MM.1S (cell line): Measurements from ENCODE around the gene MUSK.
A peak's percentile ranks its signal among the peaks of the same experiment; 100 is the strongest.

Experiments
- DNase-seq: peaks from one replicate; pipeline ENCODE4 v3.0.0-alpha.2; 2015
- H2AFZ ChIP-seq: fragments of 300-600 bp; sonication (generic); 2 replicates; pipeline ENCODE4 v1.6.0; 2016; ENCODE audit warnings: antibody characterized with exemption, low read length
- H3F3A ChIP-seq: fragments of 300-600 bp; sonication (generic); 2 replicates; pipeline ENCODE4 v1.6.1; 2016; ENCODE audit warnings: mild to moderate bottlenecking, antibody characterized with exemption, low read length, moderate library complexity, mixed read lengths; ENCODE audit not compliant: insufficient read depth
- H3K27ac ChIP-seq: fragments of 300-600 bp; sonication (generic); 2 replicates; pipeline ENCODE4 v1.5.1; 2016; ENCODE audit warnings: mild to moderate bottlenecking, low read length
- H3K27me3 ChIP-seq: fragments of 300-600 bp; sonication (generic); replicated peaks from 2 replicates; pipeline ENCODE4 v1.6.0; 2016; ENCODE audit warnings: low read length; ENCODE audit not compliant: insufficient read depth
- H3K36me3 ChIP-seq: fragments of 300-600 bp; sonication (generic); replicated peaks from 2 replicates; pipeline ENCODE4 v1.6.1; 2016; ENCODE audit warnings: mild to moderate bottlenecking, low read length, mixed read lengths; ENCODE audit not compliant: insufficient read depth
- H3K4me1 ChIP-seq: fragments of 300-600 bp; sonication (generic); 2 replicates; pipeline ENCODE4 v1.6.1; 2016; ENCODE audit warnings: low read length, mixed read lengths
- H3K4me2 ChIP-seq: fragments of 300-600 bp; sonication (generic); 2 replicates; pipeline ENCODE4 v1.6.0; 2016; ENCODE audit warnings: low read depth, low read length
- H3K4me3 ChIP-seq: fragments of 300-600 bp; sonication (generic); 2 replicates; pipeline ENCODE4 v1.5.1; 2016; ENCODE audit warnings: low read length, mixed read lengths
- H3K79me2 ChIP-seq: fragments of 300-600 bp; sonication (generic); 2 replicates; pipeline ENCODE4 v1.6.1; 2016; ENCODE audit warnings: mixed run types, low read length, mixed read lengths
- H3K9ac ChIP-seq: fragments of 300-600 bp; sonication (generic); 2 replicates; pipeline ENCODE4 v1.6.1; 2016; ENCODE audit warnings: low read length, mixed read lengths
- H3K9me2 ChIP-seq: fragments of 300-600 bp; sonication (generic); replicated peaks from 2 replicates; pipeline ENCODE4 v1.6.1; 2016; ENCODE audit warnings: mild to moderate bottlenecking, low read length, mixed read lengths; ENCODE audit not compliant: insufficient read depth
- H3K9me3 ChIP-seq: fragments of 300-600 bp; sonication (generic); replicated peaks from 2 replicates; pipeline ENCODE4 v1.6.1; 2016; ENCODE audit warnings: mild to moderate bottlenecking, low read length, mixed read lengths; ENCODE audit not compliant: insufficient read depth
- H4K20me1 ChIP-seq: fragments of 300-600 bp; sonication (generic); 2 replicates; pipeline ENCODE4 v1.6.1; 2016; ENCODE audit warnings: mild to moderate bottlenecking, low read length, moderate library complexity, mixed read lengths; ENCODE audit not compliant: insufficient read depth
- EZH2 ChIP-seq: fragments of 300-600 bp; sonication (generic); optimal IDR thresholded peaks from 2 replicates; pipeline ENCODE3; 2017; ENCODE audit warnings: low read depth, mild to moderate bottlenecking, antibody characterized with exemption, low read length, mixed read lengths
- EZH2phosphoT487 ChIP-seq: fragments of 300-600 bp; sonication (generic); IDR thresholded peaks from 2 replicates; pipeline ENCODE4 v1.6.1; 2018; ENCODE audit warnings: antibody characterized with exemption, low read length
- TF ChIP-seq, protein P1 (sequence below): fragments of 300-600 bp; sonication (generic); IDR thresholded peaks from 2 replicates; pipeline ENCODE4 v1.5.1; 2016; ENCODE audit warnings: antibody characterized with exemption, low read length, mixed read lengths

The MUSK gene

DNA sequence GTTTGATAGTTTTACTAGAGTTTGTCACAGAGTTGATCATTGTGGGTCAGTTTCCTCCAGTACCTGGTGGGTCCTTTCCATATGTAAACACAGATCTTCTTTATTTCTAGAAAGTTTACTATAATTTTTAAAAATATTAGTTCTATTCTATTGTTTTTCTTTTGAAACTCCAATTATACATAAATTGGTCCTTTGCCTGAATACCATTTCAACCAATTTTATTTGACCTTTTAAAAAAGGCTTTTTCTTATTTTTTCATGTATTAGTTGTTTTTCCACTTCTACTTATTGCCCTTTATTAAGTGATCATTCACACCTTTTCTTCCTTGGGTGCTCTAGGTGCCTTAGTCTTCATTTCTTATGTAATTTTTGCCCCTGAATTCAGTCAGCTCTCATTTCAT, 33.0 kb upstream of the MUSK start:
- H3F3A ChIP-seq, result no peaks in the 10 kb centered on the region
- H3K27ac ChIP-seq, result no peak overlapping the region
- H3K79me2 ChIP-seq, result no peaks in the 10 kb centered on the region
- H3K9me2 ChIP-seq, result no peaks in the 10 kb centered on the region
- H4K20me1 ChIP-seq, result no peaks in the 10 kb centered on the region
- H3K4me2 ChIP-seq, result no peak overlapping the region
- no peak overlapping the region for H3K9ac ChIP-seq
- TF ChIP-seq EZH2 (no peak), EZH2phosphoT487 (no peak)
- TF ChIP-seq, protein P1, sequence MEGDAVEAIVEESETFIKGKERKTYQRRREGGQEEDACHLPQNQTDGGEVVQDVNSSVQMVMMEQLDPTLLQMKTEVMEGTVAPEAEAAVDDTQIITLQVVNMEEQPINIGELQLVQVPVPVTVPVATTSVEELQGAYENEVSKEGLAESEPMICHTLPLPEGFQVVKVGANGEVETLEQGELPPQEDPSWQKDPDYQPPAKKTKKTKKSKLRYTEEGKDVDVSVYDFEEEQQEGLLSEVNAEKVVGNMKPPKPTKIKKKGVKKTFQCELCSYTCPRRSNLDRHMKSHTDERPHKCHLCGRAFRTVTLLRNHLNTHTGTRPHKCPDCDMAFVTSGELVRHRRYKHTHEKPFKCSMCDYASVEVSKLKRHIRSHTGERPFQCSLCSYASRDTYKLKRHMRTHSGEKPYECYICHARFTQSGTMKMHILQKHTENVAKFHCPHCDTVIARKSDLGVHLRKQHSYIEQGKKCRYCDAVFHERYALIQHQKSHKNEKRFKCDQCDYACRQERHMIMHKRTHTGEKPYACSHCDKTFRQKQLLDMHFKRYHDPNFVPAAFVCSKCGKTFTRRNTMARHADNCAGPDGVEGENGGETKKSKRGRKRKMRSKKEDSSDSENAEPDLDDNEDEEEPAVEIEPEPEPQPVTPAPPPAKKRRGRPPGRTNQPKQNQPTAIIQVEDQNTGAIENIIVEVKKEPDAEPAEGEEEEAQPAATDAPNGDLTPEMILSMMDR, result no peak
- H2AFZ ChIP-seq, result no peak overlapping the region
- H3K27me3 ChIP-seq, result no peaks in the 10 kb centered on the region
- H3K4me1 ChIP-seq, result no peaks in the 10 kb centered on the region
- H3K4me3 ChIP-seq, result no peak overlapping the region
- DNase-seq, result no peak
- no peaks in the 10 kb centered on the region for H3K36me3 ChIP-seq
- H3K9me3 ChIP-seq, result no peaks in the 10 kb centered on the region

DNA sequence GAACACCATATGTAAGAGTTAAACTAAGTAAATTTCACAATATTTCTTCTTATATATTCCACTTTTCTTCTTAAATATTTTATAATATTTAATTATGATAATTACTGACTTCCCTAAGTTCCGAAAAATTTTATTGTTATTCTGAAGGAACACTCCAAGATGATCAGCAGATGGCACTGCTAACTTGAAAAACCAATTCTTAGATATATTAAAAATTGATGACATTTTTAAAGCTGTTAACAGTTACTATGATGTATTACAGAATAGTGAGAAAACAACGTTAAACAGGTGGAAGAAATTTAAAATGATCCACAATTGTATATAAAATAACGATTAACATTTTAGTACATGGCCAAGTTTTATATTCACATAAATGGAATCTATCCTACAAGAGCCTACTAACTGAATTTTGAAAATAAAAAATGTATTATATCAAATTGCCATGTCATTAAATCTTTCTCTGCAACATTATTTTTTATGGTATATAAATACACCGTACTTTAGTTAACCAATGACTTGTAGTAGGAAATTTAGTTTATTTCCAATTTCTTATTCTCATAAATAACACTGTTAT, 30.1 kb upstream of the MUSK start:
- peak; percentile 23 for DNase-seq

DNA sequence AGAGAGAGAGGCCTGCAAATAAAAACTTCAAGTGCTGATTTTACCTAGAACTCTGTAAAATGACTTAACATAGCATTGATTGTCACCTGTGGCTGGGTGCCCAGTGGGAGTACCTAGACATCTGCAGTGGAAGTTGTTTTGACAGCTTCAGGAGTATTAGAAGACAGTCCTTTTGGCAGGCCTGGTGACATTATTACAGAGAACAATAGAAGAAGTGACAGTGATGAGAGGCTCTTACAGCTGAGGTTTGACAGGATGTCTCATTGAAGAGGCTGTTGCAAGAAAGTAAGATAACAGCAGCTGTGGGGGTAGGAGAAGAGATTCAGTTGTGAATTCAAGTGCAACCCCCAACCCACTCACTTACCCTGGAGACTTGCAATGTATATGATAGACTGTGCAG, 27.9 kb upstream of the MUSK start:
- H3K27me3 ChIP-seq, result no peaks in the 10 kb centered on the region
- H3K9me2 ChIP-seq, result no peaks in the 10 kb centered on the region
- TF ChIP-seq, protein P1, result no peak
- TF ChIP-seq EZH2phosphoT487, result no peak
- TF ChIP-seq EZH2, result no peak
- H3K4me3 ChIP-seq, result no peak overlapping the region
- H3K9me3 ChIP-seq, result no peaks in the 10 kb centered on the region
- no peaks in the 10 kb centered on the region for H3F3A ChIP-seq
- no peaks in the 10 kb centered on the region for H3K4me1 ChIP-seq
- H3K4me2 ChIP-seq, result no peak overlapping the region
- H4K20me1 ChIP-seq, result no peaks in the 10 kb centered on the region
- no peak overlapping the region for H3K27ac ChIP-seq
- no peaks in the 10 kb centered on the region for H3K79me2 ChIP-seq
- DNase-seq, result no peak
- no peaks in the 10 kb centered on the region for H3K36me3 ChIP-seq
- no peak overlapping the region for H3K9ac ChIP-seq
- no peak overlapping the region for H2AFZ ChIP-seq

More for the DNA sequence above, 30.1 kb upstream of the MUSK start:
- H3F3A ChIP-seq, result no peaks in the 10 kb centered on the region
- H3K9ac ChIP-seq, result no peak overlapping the region
- no peak overlapping the region for H2AFZ ChIP-seq
- no peaks in the 10 kb centered on the region for H3K36me3 ChIP-seq
- no peaks in the 10 kb centered on the region for H3K27me3 ChIP-seq
- no peaks in the 10 kb centered on the region for H3K9me3 ChIP-seq
- TF ChIP-seq, protein P1, result peak; percentile 27
- TF ChIP-seq EZH2phosphoT487, result no peak
- no peaks in the 10 kb centered on the region for H4K20me1 ChIP-seq
- H3K9me2 ChIP-seq, result no peaks in the 10 kb centered on the region
- no peak overlapping the region for H3K27ac ChIP-seq
- H3K4me1 ChIP-seq, result no peaks in the 10 kb centered on the region
- no peak overlapping the region for H3K4me3 ChIP-seq
- H3K79me2 ChIP-seq, result no peaks in the 10 kb centered on the region
- H3K4me2 ChIP-seq, result no peak overlapping the region
